A673 (cell line): ENCODE measurements around the gene ASMT.

Experiments used
- CTCF ChIP-seq: fragments of 300-800, 200-600 bp; sonication (generic); conservative IDR thresholded peaks from 2 replicates; pipeline ENCODE4 v1.5.1; 2017; ENCODE audit warnings: low read depth, mild to moderate bottlenecking, antibody characterized with exemption, low read length, moderate library complexity, mixed read lengths
- EZH2 ChIP-seq: fragments of 200-600 bp; sonication (generic); IDR thresholded peaks from 2 replicates; pipeline ENCODE4 v1.6.1; 2017; ENCODE audit warnings: borderline replicate concordance, low read depth, mild to moderate bottlenecking, mixed read lengths, antibody characterized with exemption, low read length; ENCODE audit not compliant: poor library complexity, severe bottlenecking

GRCh38 chrX:1667566-1667965 is 52.7 kb downstream of the ASMT start:
- TF ChIP-seq CTCF (no peak), EZH2 (no peak)
